GM21367 (cell line): ENCODE measurements around the gene ARHGAP40.
"Not testable (repeated sequence)": the region's sequence is repeated elsewhere in the genome, so short reads cannot be mapped to it uniquely, and the experiment has no call there.

Source experiments
- ATAC-seq: cut with Tn5 transposase; IDR thresholded peaks from one replicate; pipeline ENCODE4 v1.9.1; 2021; ENCODE audit not compliant: unreplicated experiment

Gene ARHGAP40

GRCh38 chr20:38586181-38586525 lies 15.5 kb upstream of the ARHGAP40 start:
- ATAC-seq: no peak

- ATAC-seq: no peak
Measured at GRCh38 chr20:38588303-38588702, 13.3 kb upstream of the ARHGAP40 start.

- no peak for ATAC-seq
Measured at GRCh38 chr20:38589351-38589750, 12.3 kb upstream of the ARHGAP40 start.

- no peak for ATAC-seq
Measured at GRCh38 chr20:38589967-38590675, 11.5 kb upstream of the ARHGAP40 start.

GRCh38 chr20:38590676-38591473 lies 10.7 kb upstream of the ARHGAP40 start:
- ATAC-seq: no peak

- ATAC-seq: no peak
Measured at GRCh38 chr20:38591474-38592410, 9.9 kb upstream of the ARHGAP40 start.

GRCh38 chr20:38592411-38592790 lies 9.2 kb upstream of the ARHGAP40 start:
- ATAC-seq: not testable (repeated sequence)

- not testable (repeated sequence) for ATAC-seq
Measured at GRCh38 chr20:38594281-38594680, 7.3 kb upstream of the ARHGAP40 start.

GRCh38 chr20:38595886-38596285 lies 5.7 kb upstream of the ARHGAP40 start:
- ATAC-seq: not testable (repeated sequence)

- no peak for ATAC-seq
Measured at GRCh38 chr20:38599410-38599882, 2.2 kb upstream of the ARHGAP40 start.

- ATAC-seq: no peak
Measured at GRCh38 chr20:38600057-38600456, 1.6 kb upstream of the ARHGAP40 start.

GRCh38 chr20:38602185-38602581 lies 574 bp downstream of the ARHGAP40 start:
- no peak for ATAC-seq

- no peak for ATAC-seq
Measured at GRCh38 chr20:38603286-38603685, 1.7 kb downstream of the ARHGAP40 start.

- no peak for ATAC-seq
Measured at GRCh38 chr20:38604873-38605303, 3.3 kb downstream of the ARHGAP40 start.

- no peak for ATAC-seq
Measured at GRCh38 chr20:38607351-38607750, 5.7 kb downstream of the ARHGAP40 start.

GRCh38 chr20:38608188-38608587 lies 6.6 kb downstream of the ARHGAP40 start:
- no peak for ATAC-seq

GRCh38 chr20:38609815-38610214 lies 8.2 kb downstream of the ARHGAP40 start:
- ATAC-seq: no peak

- no peak for ATAC-seq
Measured at GRCh38 chr20:38610521-38610920, 8.9 kb downstream of the ARHGAP40 start.

- no peak for ATAC-seq
Measured at GRCh38 chr20:38612751-38613515, 11.3 kb downstream of the ARHGAP40 start.

GRCh38 chr20:38615283-38615682 lies 13.7 kb downstream of the ARHGAP40 start:
- ATAC-seq: no peak
